HG03575 (cell line): Measurements from ENCODE around the gene DYDC1.

Experiments
- ATAC-seq: cut with Tn5 transposase; IDR thresholded peaks from one replicate; pipeline ENCODE4 v1.9.1; 2021; ENCODE audit not compliant: unreplicated experiment, insufficient number of reproducible peaks, low FRiP score; ENCODE audit errors: extremely low read depth

Gene DYDC1

GRCh38 chr10:80290474-80291220 lies 65.9 kb downstream of the DYDC1 start:
- no peak for ATAC-seq

GRCh38 chr10:80289451-80290287 lies 66.9 kb downstream of the DYDC1 start, which contains the start of gene MAT1A:
Gene MAT1A (minus strand): TSS chr10:80289658. CDS start chr10:80289423, 235 bp downstream.
- no peak for ATAC-seq

GRCh38 chr10:80288849-80289248 lies 67.7 kb downstream of the DYDC1 start:
- no peak for ATAC-seq
